Endothelial cell of umbilical vein (primary cell): Measurements from ENCODE around the gene HSPB8. TPM values are rescaled to one million over a fixed set of nuclear protein-coding genes. Genes with fewer than 3 reads are reported as not detected.

Experiments
- BruUV-seq: library from RNA; stranded (reverse); fragments of 400-500 nt; replicated peaks from 2 replicates; lab custom pipeline; 2021; lab: Mats Ljungman, UMichigan
- CTCF ChIA-PET: fragments of 300-600, 350-600 bp; sonication (Branson Sonifier 250); formaldehyde crosslinking; loops from one replicate; lab custom pipeline; 2021; ENCODE audit warnings: antibody characterized with exemption, inconsistent platforms; lab: Charles Lee
- POLR2A ChIA-PET: fragments of 300-600, 350-600 bp; sonication (Branson Sonifier 250); formaldehyde crosslinking; loops from one replicate; lab custom pipeline; 2021; ENCODE audit warnings: antibody characterized with exemption, inconsistent platforms; lab: Charles Lee
- DNase-seq: peaks from one replicate; pipeline ENCODE4 v3.0.0-alpha.2; 2011; ENCODE audit warnings: low read depth, low spot score
- FAIRE-seq: peaks from 2 replicates; lab custom pipeline; 2011; peaks lifted over from hg19 to GRCh38; lab: Jason Lieb, UNC
- H2AFZ ChIP-seq: 2 replicates; pipeline ENCODE4 v1.6.0; 2012; ENCODE audit warnings: low read depth, low read length, control low read depth, inconsistent platforms
- H3K27ac ChIP-seq: 2 replicates; pipeline ENCODE4 v1.5.1; 2011; ENCODE audit warnings: low read depth, mild to moderate bottlenecking, control low read depth, low read length, moderate library complexity; ENCODE audit not compliant: insufficient read depth
- H3K27me3 ChIP-seq, 2 experiments: 2 replicates each; pipeline versions ENCODE4 v1.6.0 to v1.6.1; 2011; ENCODE audit warnings: low read length in 2 of 2, mixed read lengths in 1 of 2; ENCODE audit not compliant: control insufficient read depth in 2 of 2, insufficient read depth in 2 of 2
- H3K36me3 ChIP-seq, 2 experiments: 2 replicates in 1 of 2; 3 replicates in 1 of 2; pipeline ENCODE4 v1.5.1; 2011; ENCODE audit warnings: low read length in 2 of 2, mild to moderate bottlenecking in 1 of 2, moderate library complexity in 1 of 2; ENCODE audit not compliant: control insufficient read depth in 2 of 2, insufficient read depth in 2 of 2; ENCODE audit errors: extremely low read depth in 1 of 2
- H3K4me1 ChIP-seq: 3 replicates; pipeline ENCODE4 v1.5.1; 2011; ENCODE audit warnings: mild to moderate bottlenecking, low read length; ENCODE audit not compliant: control insufficient read depth, insufficient read depth; ENCODE audit errors: extremely low read depth
- H3K4me2 ChIP-seq: 2 replicates; pipeline ENCODE4 v1.6.1; 2011; ENCODE audit warnings: low read length, control low read depth, mixed read lengths; ENCODE audit not compliant: insufficient read depth
- H3K4me3 ChIP-seq, 3 experiments: fragments of 200-600 bp in 1 of 3; sonication (generic), shearing (Covaris generic) in 1 of 3; replicated peaks in 1 of 3; 2 replicates each; pipeline ENCODE4 v1.5.1; 2011 to 2016; ENCODE audit warnings: control low read depth in 3 of 3, low read length in 3 of 3, mild to moderate bottlenecking in 2 of 3, inconsistent platforms in 1 of 3, low read depth in 1 of 3, moderate library complexity in 1 of 3; ENCODE audit not compliant: insufficient read depth in 1 of 3
- H3K79me2 ChIP-seq: 2 replicates; pipeline ENCODE4 v1.6.0; 2012; ENCODE audit warnings: low read length, inconsistent platforms; ENCODE audit not compliant: control insufficient read depth, insufficient read depth
- H3K9ac ChIP-seq: replicated peaks from 2 replicates; pipeline ENCODE3; 2011; ENCODE audit warnings: low read length, control low read depth; ENCODE audit not compliant: insufficient read depth; ENCODE audit errors: extremely low read depth
- H3K9me1 ChIP-seq: replicated peaks from 3 replicates; pipeline ENCODE4 v1.6.0; 2011; ENCODE audit warnings: mild to moderate bottlenecking, low read length; ENCODE audit not compliant: control insufficient read depth, insufficient read depth; ENCODE audit errors: extremely low read depth
- H3K9me3 ChIP-seq: replicated peaks from 2 replicates; pipeline ENCODE4 v1.5.1; 2012; ENCODE audit warnings: low read length, inconsistent platforms; ENCODE audit not compliant: control insufficient read depth, insufficient read depth
- H4K20me1 ChIP-seq: replicated peaks from 2 replicates; pipeline ENCODE3; 2011; ENCODE audit warnings: mild to moderate bottlenecking, low read length; ENCODE audit not compliant: control insufficient read depth, insufficient read depth; ENCODE audit errors: extremely low read depth
- CTCF ChIP-seq, 2 donors: IDR thresholded peaks; 1 replicate in 1 of 2; 2 replicates in 1 of 2; pipeline ENCODE4 v1.5.1; 2011; ENCODE audit warnings: low read length in 2 of 2, mild to moderate bottlenecking in 2 of 2, moderate library complexity in 2 of 2, control low read depth in 1 of 2, inconsistent platforms in 1 of 2, low read depth in 1 of 2; ENCODE audit not compliant: insufficient read depth in 1 of 2; ENCODE audit errors: extremely low read depth in 1 of 2
- EZH2 ChIP-seq: IDR thresholded peaks from 2 replicates; pipeline ENCODE4 v1.6.1; 2012; ENCODE audit warnings: borderline replicate concordance, low read depth, mild to moderate bottlenecking, moderate library complexity, low read length, inconsistent platforms; ENCODE audit not compliant: severe bottlenecking
- FOS ChIP-seq: IDR thresholded peaks from 2 replicates; pipeline ENCODE4 v1.6.1; 2011; ENCODE audit warnings: mild to moderate bottlenecking, low read length, moderate library complexity, borderline replicate concordance; ENCODE audit not compliant: insufficient read depth
- GATA2 ChIP-seq: IDR thresholded peaks from 2 replicates; pipeline ENCODE4 v1.7.0; 2011; ENCODE audit warnings: low read depth, mild to moderate bottlenecking, moderate library complexity, mixed read lengths, low read length; ENCODE audit not compliant: insufficient read length, insufficient read depth
- JUN ChIP-seq: IDR thresholded peaks from 2 replicates; pipeline ENCODE4 v1.6.1; 2011; ENCODE audit warnings: borderline replicate concordance, low read depth; ENCODE audit not compliant: insufficient read length, insufficient read depth
- MAX ChIP-seq: IDR thresholded peaks from 2 replicates; pipeline ENCODE4 v1.6.1; 2011; ENCODE audit not compliant: insufficient read depth, insufficient read length
- MYC ChIP-seq: IDR thresholded peaks from one replicate; pipeline ENCODE4 v1.6.1; 2011; ENCODE audit warnings: mild to moderate bottlenecking, low read depth, low read length
- POLR2A ChIP-seq: IDR thresholded peaks from 2 replicates; pipeline ENCODE4 v1.6.1; 2012; ENCODE audit warnings: low read depth, mild to moderate bottlenecking, control low read depth, low read length
- POLR2AphosphoS5 ChIP-seq: IDR thresholded peaks from 2 replicates; pipeline ENCODE4 v1.6.1; 2012; ENCODE audit warnings: low read depth, mild to moderate bottlenecking, control low read depth, low read length, moderate library complexity; ENCODE audit not compliant: insufficient read depth
- dilution Hi-C: fragments of 300-500 bp; cut with MboI; formaldehyde crosslinking; loops from one replicate; pipeline ENCODE4 v1.15.0; 2019; ENCODE audit warnings: low sequenced_read_pairs; ENCODE audit not compliant: extremely low pct_ligation_motif_present
- intact Hi-C: fragments of 100-400 bp; cut with micrococcal nuclease; formaldehyde crosslinking; loops from one replicate; pipeline ENCODE4 v1.10.0; 2022
- polyA plus RNA-seq, 4 experiments: library from polyadenylated mRNA; depleted of rRNA in 3 of 4; stranded (reverse) in 3 of 4; unstranded in 1 of 4; fragments of >200 nt; gene quantifications; 2 replicates each; pipeline versions ENCODE4 v1.2.1 to v1.2.3, GENCODE V29; 2011 to 2012; ENCODE audit warnings: missing spikeins in 1 of 4
- total RNA-seq: library from RNA; stranded (reverse); gene quantifications from 2 replicates; pipeline ENCODE4 v1.2.3, GENCODE V29; 2021

Gene HSPB8
- total and polyA plus RNA-seq, 2 donors (not counting 3 experiments of a cell fraction or from before 2014, with no cell fraction given) = 10.8 to 14.7 TPM

GRCh38 chr12:119157978-119158377 is 20.8 kb upstream of the HSPB8 start:
- dilution Hi-C loops = no loop called here
- Histone ChIP-seq H3K9ac (no peak overlapping the region), H2AFZ (no peak overlapping the region), H3K27me3 (no peaks in the 10 kb centered on the region), H4K20me1 (no peaks in the 10 kb centered on the region), H3K79me2 (no peaks in the 10 kb centered on the region), H3K36me3 (no peaks in the 10 kb centered on the region), H3K9me1 (no peaks in the 10 kb centered on the region), H3K4me3 (no peak overlapping the region), H3K27ac (no peak overlapping the region), H3K4me1 (no peaks in the 10 kb centered on the region), H3K9me3 (no peaks in the 10 kb centered on the region), H3K4me2 (no peak overlapping the region)
- no peak for DNase-seq
- no peak for FAIRE-seq
- ChIA-PET CTCF (no interaction called here), POLR2A (no interaction called here)
- TF ChIP-seq MYC (no peak), MAX (no peak), CTCF (IDR thresholded peaks at IDR 0.05; ENCODE audit: extremely low read depth in 1 of 2, insufficient read depth in 1 of 2, low read depth in 1 of 2, low read length in 2 of 2) (no peak), GATA2 (no peak), POLR2AphosphoS5 (no peak), POLR2A (no peak), JUN (no peak), FOS (no peak), EZH2 (no peak)
- BruUV-seq = no TSS peak
- intact Hi-C loops = no loop called here
